OCI-LY7 (cell line): ENCODE results near the gene ZNF827. TPM values are rescaled to one million over a fixed set of nuclear protein-coding genes. Genes with fewer than 3 reads are reported as not detected.

Experiments used
- BruUV-seq: library from RNA; stranded (reverse); fragments of 400-500 nt; replicated peaks from 2 replicates; lab custom pipeline; 2021; lab: Mats Ljungman, UMichigan
- CTCF ChIA-PET: fragments of 300-600 bp; sonication (Branson Sonifier 250); formaldehyde crosslinking; loops from one replicate; lab custom pipeline; 2022; ENCODE audit warnings: antibody characterized with exemption; ENCODE audit not compliant: unreplicated experiment; lab: Charles Lee
- POLR2A ChIA-PET: fragments of 300-600 bp; sonication (Branson Sonifier 250); formaldehyde crosslinking; loops from one replicate; lab custom pipeline; 2022; ENCODE audit warnings: antibody characterized with exemption; lab: Charles Lee
- DNase-seq: peaks from one replicate; pipeline ENCODE4 v3.0.0-alpha.2; 2015; ENCODE audit warnings: low spot score
- H2AFZ ChIP-seq: fragments of 200-600 bp; sonication (generic), shearing (Covaris generic); 2 replicates; pipeline ENCODE4 v1.6.1; 2014; ENCODE audit warnings: mild to moderate bottlenecking, antibody characterized with exemption, low read length, moderate library complexity
- H3K27ac ChIP-seq: fragments of 200-600 bp; sonication (generic); 2 replicates; pipeline ENCODE4 v1.5.1; 2014; ENCODE audit warnings: mixed run types, low read depth, mild to moderate bottlenecking, moderate library complexity, low read length, inconsistent platforms; ENCODE audit not compliant: poor library complexity, severe bottlenecking
- H3K36me3 ChIP-seq: fragments of 200-600 bp; sonication (generic); 2 replicates; pipeline ENCODE4 v1.6.1; 2014; ENCODE audit warnings: mild to moderate bottlenecking, antibody characterized with exemption, low read length, moderate library complexity, mixed read lengths; ENCODE audit not compliant: insufficient read depth
- H3K4me1 ChIP-seq: fragments of 200-600 bp; sonication (generic); 2 replicates; pipeline ENCODE4 v1.5.1; 2014; ENCODE audit warnings: mild to moderate bottlenecking, low read length; ENCODE audit not compliant: insufficient read depth, poor library complexity, severe bottlenecking
- H3K4me2 ChIP-seq: fragments of 200-600 bp; sonication (generic); 2 replicates; pipeline ENCODE4 v1.6.1; 2014; ENCODE audit warnings: mild to moderate bottlenecking, low read length
- H3K4me3 ChIP-seq: fragments of 200-600 bp; sonication (generic); 2 replicates; pipeline ENCODE4 v1.5.1; 2014; ENCODE audit warnings: mild to moderate bottlenecking, low read depth, low read length; ENCODE audit not compliant: poor library complexity, severe bottlenecking
- H3K79me2 ChIP-seq: fragments of 200-600 bp; sonication (generic); 2 replicates; pipeline ENCODE4 v1.6.1; 2016; ENCODE audit warnings: low read depth, mild to moderate bottlenecking, low read length, moderate library complexity, mixed read lengths; ENCODE audit not compliant: insufficient read depth
- H3K9me2 ChIP-seq: fragments of 200-600 bp; sonication (generic); 2 replicates; pipeline ENCODE4 v1.6.1; 2016; ENCODE audit warnings: mild to moderate bottlenecking, low read length, mixed read lengths; ENCODE audit not compliant: insufficient read depth
- H3K9me3 ChIP-seq: fragments of 200-600 bp; sonication (generic); 2 replicates; pipeline ENCODE4 v1.6.1; 2014; ENCODE audit warnings: mild to moderate bottlenecking, mixed run types, low read length, mixed read lengths
- H4K20me1 ChIP-seq: fragments of 200-600 bp; sonication (generic); 2 replicates; pipeline ENCODE4 v1.6.1; 2014; ENCODE audit warnings: mild to moderate bottlenecking, antibody characterized with exemption, low read length, moderate library complexity, mixed read lengths; ENCODE audit not compliant: insufficient read depth
- EZH2phosphoT487 ChIP-seq: fragments of 200-600 bp; sonication (generic); IDR thresholded peaks from 2 replicates; pipeline ENCODE4 v1.6.1; 2018; ENCODE audit warnings: low read depth, borderline replicate concordance, mild to moderate bottlenecking, mixed run types, antibody characterized with exemption, low read length, moderate library complexity, mixed read lengths
- intact Hi-C: fragments of 100-400 bp; cut with micrococcal nuclease; formaldehyde crosslinking; loops from one replicate; pipeline ENCODE4 v1.10.0; 2022; ENCODE audit not compliant: unreplicated experiment
- total RNA-seq, 2 experiments: library from RNA; depleted of rRNA in 1 of 2; stranded (reverse); fragments of >200 nt in 1 of 2; shearing (Covaris generic) in 1 of 2; gene quantifications; 2 replicates each; pipeline ENCODE4 v1.2.3, GENCODE V29; 2014 to 2022
- TF ChIP-seq, protein P1 (sequence below): fragments of 200-600 bp; sonication (generic); conservative IDR thresholded peaks from 2 replicates; pipeline ENCODE4 v1.5.1; 2014; ENCODE audit warnings: mild to moderate bottlenecking, antibody characterized with exemption, low read length, moderate library complexity, mixed read lengths

Gene ZNF827
- total RNA-seq, 2 experiments from 2014 or later, result 15.1 to 42.9 TPM

- intact Hi-C loops, result no loop called here
- Histone ChIP-seq H3K4me2 (no peak overlapping the region), H3K79me2 (no peaks in the 10 kb centered on the region), H4K20me1 (no peaks in the 10 kb centered on the region), H3K27ac (no peak overlapping the region), H2AFZ (no peak overlapping the region), H3K4me3 (no peak overlapping the region), H3K4me1 (no peaks in the 10 kb centered on the region), H3K36me3 (peaks cover 40% of the 10 kb centered on the region), H3K9me2 (no peaks in the 10 kb centered on the region), H3K9me3 (no peaks in the 10 kb centered on the region)
- DNase-seq, result no peak
- no TSS peak for BruUV-seq
- ChIA-PET POLR2A (no interaction called here), CTCF (no interaction called here)
- TF ChIP-seq, protein P1, sequence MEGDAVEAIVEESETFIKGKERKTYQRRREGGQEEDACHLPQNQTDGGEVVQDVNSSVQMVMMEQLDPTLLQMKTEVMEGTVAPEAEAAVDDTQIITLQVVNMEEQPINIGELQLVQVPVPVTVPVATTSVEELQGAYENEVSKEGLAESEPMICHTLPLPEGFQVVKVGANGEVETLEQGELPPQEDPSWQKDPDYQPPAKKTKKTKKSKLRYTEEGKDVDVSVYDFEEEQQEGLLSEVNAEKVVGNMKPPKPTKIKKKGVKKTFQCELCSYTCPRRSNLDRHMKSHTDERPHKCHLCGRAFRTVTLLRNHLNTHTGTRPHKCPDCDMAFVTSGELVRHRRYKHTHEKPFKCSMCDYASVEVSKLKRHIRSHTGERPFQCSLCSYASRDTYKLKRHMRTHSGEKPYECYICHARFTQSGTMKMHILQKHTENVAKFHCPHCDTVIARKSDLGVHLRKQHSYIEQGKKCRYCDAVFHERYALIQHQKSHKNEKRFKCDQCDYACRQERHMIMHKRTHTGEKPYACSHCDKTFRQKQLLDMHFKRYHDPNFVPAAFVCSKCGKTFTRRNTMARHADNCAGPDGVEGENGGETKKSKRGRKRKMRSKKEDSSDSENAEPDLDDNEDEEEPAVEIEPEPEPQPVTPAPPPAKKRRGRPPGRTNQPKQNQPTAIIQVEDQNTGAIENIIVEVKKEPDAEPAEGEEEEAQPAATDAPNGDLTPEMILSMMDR, result no peak
- TF ChIP-seq EZH2phosphoT487, result no peak
Measured at GRCh38 chr4:145797278-145797677, 141.3 kb downstream of the ZNF827 start.

- Histone ChIP-seq H3K36me3 (peaks cover 48% of the 10 kb centered on the region), H3K4me1 (no peaks in the 10 kb centered on the region), H3K4me2 (no peak overlapping the region), H2AFZ (no peak overlapping the region), H3K9me3 (no peaks in the 10 kb centered on the region), H3K79me2 (no peaks in the 10 kb centered on the region), H3K4me3 (no peak overlapping the region), H4K20me1 (no peaks in the 10 kb centered on the region), H3K27ac (no peak overlapping the region), H3K9me2 (no peaks in the 10 kb centered on the region)
- BruUV-seq, result no TSS peak
- POLR2A ChIA-PET, result interaction anchor here (0.7 kb wide), 1 partner anchor 1439 kb away, joined by 4 read pairs; no protein-coding TSS in a partner anchor
- CTCF ChIA-PET, result no interaction called here
- intact Hi-C loops, result no loop called here
- DNase-seq, result no peak
- TF ChIP-seq, protein P1, result no peak
- TF ChIP-seq EZH2phosphoT487, result no peak
Measured at GRCh38 chr4:145796346-145796745, 142.3 kb downstream of the ZNF827 start.

- ChIA-PET POLR2A (interaction anchor here (0.6 kb wide), 1 partner anchor 666 kb away, joined by 4 read pairs; no protein-coding TSS in a partner anchor), CTCF (no interaction called here)
- H2AFZ ChIP-seq, result no peak overlapping the region
- no TSS peak for BruUV-seq
- no peaks in the 10 kb centered on the region for H3K4me1 ChIP-seq
- H3K36me3 ChIP-seq, result peaks cover 48% of the 10 kb centered on the region
- no peak overlapping the region for H3K4me3 ChIP-seq
- H3K4me2 ChIP-seq, result no peak overlapping the region
- no peak for DNase-seq
- H3K9me3 ChIP-seq, result no peaks in the 10 kb centered on the region
- H3K9me2 ChIP-seq, result no peaks in the 10 kb centered on the region
- no peaks in the 10 kb centered on the region for H3K79me2 ChIP-seq
- no peaks in the 10 kb centered on the region for H4K20me1 ChIP-seq
- intact Hi-C loops, result no loop called here
- TF ChIP-seq EZH2phosphoT487, result no peak
- TF ChIP-seq, protein P1, result no peak
- no peak overlapping the region for H3K27ac ChIP-seq
Measured at GRCh38 chr4:145795521-145795920, 143.1 kb downstream of the ZNF827 start.
